ENCODE measurements around the gene SPARCL1.
"Not testable (repeated sequence)": the region's sequence is repeated elsewhere in the genome, so short reads cannot be mapped to it uniquely, and the experiment has no call there.

SPARCL1 gene

GRCh38 chr4:87529187-87529586, at the start of gene SPARCL1:
Gene SPARCL1, minus strand, starts transcription at chr4:87529376. Its CDS starts 29,802 bp downstream, at chr4:87499574.
- FAIRE-seq, result no peak

- no peak for FAIRE-seq
Observed at GRCh38 chr4:87575983-87576382, 46.8 kb upstream of the SPARCL1 start.

GRCh38 chr4:87575408-87575807, 46.2 kb upstream of the SPARCL1 start:
- no peak for FAIRE-seq

- no peak for FAIRE-seq
Observed at GRCh38 chr4:87574996-87575395, 45.8 kb upstream of the SPARCL1 start.

- FAIRE-seq, result not testable (repeated sequence)
Observed at GRCh38 chr4:87574376-87574775, 45.2 kb upstream of the SPARCL1 start.

GRCh38 chr4:87570290-87570805, 41.2 kb upstream of the SPARCL1 start:
- FAIRE-seq, result no peak

- FAIRE-seq, result no peak
Observed at GRCh38 chr4:87567191-87567590, 38.0 kb upstream of the SPARCL1 start.

- FAIRE-seq, result no peak
Observed at GRCh38 chr4:87566276-87566675, 37.1 kb upstream of the SPARCL1 start.

GRCh38 chr4:87565746-87566145, 36.6 kb upstream of the SPARCL1 start:
- no peak for FAIRE-seq

GRCh38 chr4:87560802-87561201, 31.6 kb upstream of the SPARCL1 start:
- FAIRE-seq, result no peak

GRCh38 chr4:87559090-87559837, 30.1 kb upstream of the SPARCL1 start:
- FAIRE-seq, result no peak

- FAIRE-seq, result no peak
Observed at GRCh38 chr4:87557348-87557747, 28.2 kb upstream of the SPARCL1 start.

- no peak for FAIRE-seq
Observed at GRCh38 chr4:87555773-87556619, 26.8 kb upstream of the SPARCL1 start.

- no peak for FAIRE-seq
Observed at GRCh38 chr4:87553182-87553581, 24.0 kb upstream of the SPARCL1 start.

- FAIRE-seq, result no peak
Observed at GRCh38 chr4:87551361-87551760, 22.2 kb upstream of the SPARCL1 start.

- FAIRE-seq, result no peak
Observed at GRCh38 chr4:87547016-87547708, 18.0 kb upstream of the SPARCL1 start.

GRCh38 chr4:87545052-87545451, 15.9 kb upstream of the SPARCL1 start:
- no peak for FAIRE-seq

- peak; percentile 78 for FAIRE-seq
Observed at GRCh38 chr4:87543835-87544461, 14.8 kb upstream of the SPARCL1 start.

GRCh38 chr4:87542734-87543312, 13.6 kb upstream of the SPARCL1 start:
- no peak for FAIRE-seq

- FAIRE-seq, result no peak
Observed at GRCh38 chr4:87541956-87542709, 13.0 kb upstream of the SPARCL1 start.

- FAIRE-seq, result no peak
Observed at GRCh38 chr4:87541521-87541920, 12.3 kb upstream of the SPARCL1 start.

Measured in TTC549 (cell line).